HepG2 (cell line): Measurements from ENCODE around the gene MLLT10. TPM values are rescaled to one million over a fixed set of nuclear protein-coding genes. Genes with fewer than 3 reads are reported as not detected.

Source experiments
- E2F2 ChIP-seq: sonication (generic); formaldehyde crosslinking; IDR thresholded peaks from 2 replicates; pipeline ENCODE4 v1.4.0; 2020; ENCODE audit warnings: missing genetic modification reagents, borderline replicate concordance
- KDM4B ChIP-seq: sonication (generic); formaldehyde crosslinking; IDR thresholded peaks from 2 replicates; pipeline ENCODE4 v1.4.0; 2020; ENCODE audit warnings: missing genetic modification reagents
- KIAA2018 ChIP-seq: sonication (generic); formaldehyde crosslinking; IDR thresholded peaks from 2 replicates; pipeline ENCODE4 v1.5.0; 2020; ENCODE audit warnings: mild to moderate bottlenecking, missing genetic modification reagents, borderline replicate concordance
- PRDM15 ChIP-seq: sonication (generic); formaldehyde crosslinking; IDR thresholded peaks from 2 replicates; pipeline ENCODE4 v1.4.0; 2020; ENCODE audit warnings: missing genetic modification reagents
- TEAD3 ChIP-seq: optimal IDR thresholded peaks from 2 replicates; pipeline ENCODE3; 2016; ENCODE audit warnings: borderline replicate concordance
- ZMYM2 ChIP-seq: sonication (generic); formaldehyde crosslinking; IDR thresholded peaks from 2 replicates; pipeline ENCODE4 v1.8.0; 2022; ENCODE audit warnings: mild to moderate bottlenecking, missing genetic modification reagents
- ZNF512 ChIP-seq: sonication (generic); formaldehyde crosslinking; IDR thresholded peaks from 2 replicates; pipeline ENCODE4 v1.4.0; 2020; ENCODE audit warnings: mild to moderate bottlenecking, missing genetic modification reagents
- ZNF724P ChIP-seq: sonication (generic); formaldehyde crosslinking; IDR thresholded peaks from 2 replicates; pipeline ENCODE4 v1.8.0; 2022; ENCODE audit warnings: missing genetic modification reagents, borderline replicate concordance
- ZSCAN29 ChIP-seq: sonication (generic); formaldehyde crosslinking; conservative IDR thresholded peaks from 2 replicates; pipeline ENCODE4 v1.4.0; 2020; ENCODE audit warnings: mild to moderate bottlenecking, missing genetic modification reagents
- polyA plus RNA-seq, 8 experiments: library from polyadenylated mRNA; depleted of rRNA in 3 of 8; stranded (reverse) in 7 of 8; unstranded in 1 of 8; fragments of >200 nt; fragmentation: Illumina TruSeq in 4 of 8; extraction: Trizol in 4 of 8; gene quantifications; 2 replicates each; pipeline versions ENCODE4 v1.2.1 to v1.2.3, GENCODE V29; 2011 to 2016; ENCODE audit warnings: low read depth in 4 of 8, missing spikeins in 1 of 8, mixed read lengths in 1 of 8; ENCODE audit not compliant: insufficient read depth in 1 of 8
- total RNA-seq, 5 experiments: library from RNA; depleted of rRNA; stranded (reverse); fragments of >200 nt; fragmentation: Illumina TruSeq; extraction: Trizol; gene quantifications; 2 replicates each; pipeline ENCODE4 v1.2.3, GENCODE V29; 2016; ENCODE audit warnings: low read depth in 1 of 5

The MLLT10 gene
- total and polyA plus RNA-seq, 2 of the 13 experiments (the other 11 are each of a cell fraction or from before 2014, with no cell fraction given), result 51.3 to 84.1 TPM

GRCh38 chr10:21525367-21526187 is 8.5 kb upstream of the MLLT10 start, which contains the start of gene SKIDA1 (continued):
- TF ChIP-seq KIAA2018 (CRISPR knock-in tag) (peak; percentile 69; the same call in 1 of the 2 replicates), ZMYM2 (CRISPR knock-in tag) (peak; percentile 61; the same call in 1 of the 2 replicates), KDM4B (CRISPR knock-in tag) (peak; percentile 88; the same call in 1 of the 2 replicates), ZNF724P (CRISPR knock-in tag) (peak; percentile 24; the same call in 1 of the 2 replicates), E2F2 (peak; percentile 25; the same call in 1 of the 2 replicates), ZSCAN29 (CRISPR knock-in tag) (no peak; the same call in 1 of the 2 replicates), PRDM15 (CRISPR knock-in tag) (peak; percentile 77), TEAD3 (CRISPR knock-in tag) (peak; percentile 55), ZNF512 (no peak)
